Muscle of leg (tissue), 11 donors: ENCODE measurements around the gene RADIL. TPM values are rescaled to one million over a fixed set of nuclear protein-coding genes. Genes with fewer than 3 reads are reported as not detected.

ENCODE experiments used
- DNase-seq: peaks from one replicate; pipeline ENCODE4 v3.0.0; 2013
- H3K27ac ChIP-seq: one replicate; pipeline ENCODE4 v1.5.1; 2013; ENCODE audit warnings: mild to moderate bottlenecking, low read length, control low read depth
- H3K27me3 ChIP-seq: one replicate; pipeline ENCODE4 v1.6.1; 2013; ENCODE audit warnings: low read length; ENCODE audit not compliant: control insufficient read depth, insufficient read depth
- H3K36me3 ChIP-seq: one replicate; pipeline ENCODE4 v1.6.1; 2013; ENCODE audit warnings: low read length; ENCODE audit not compliant: control insufficient read depth, insufficient read depth
- H3K4me1 ChIP-seq: one replicate; pipeline ENCODE4 v1.6.1; 2013; ENCODE audit warnings: low read length; ENCODE audit not compliant: control insufficient read depth, insufficient read depth
- H3K4me3 ChIP-seq: one replicate; pipeline ENCODE4 v1.5.1; 2013; ENCODE audit warnings: low read length, control low read depth
- H3K9me3 ChIP-seq: replicated peaks from 2 replicates; pipeline ENCODE4 v1.6.1; 2013; ENCODE audit warnings: low read depth, low read length; ENCODE audit not compliant: control insufficient read depth
- WGBS: methylation state at CpG from one replicate; pipeline ENCODE4 v1.1.5; 2013; ENCODE audit warnings: missing lambda C conversion rate; ENCODE audit not compliant: insufficient coverage; 5-methylcytosine and 5-hydroxymethylcytosine counted together
- polyA plus RNA-seq, 8 donors: library from polyadenylated mRNA; unstranded; fragments of 120-200 nt; gene quantifications; one replicate each; pipeline versions ENCODE4 v1.2.1 to v1.2.3, GENCODE V29; 2013; ENCODE audit warnings: inconsistent platforms in 1 of 8, low replicate concordance in 1 of 8; ENCODE audit not compliant: insufficient read length in 8 of 8, insufficient read depth in 1 of 8
- total RNA-seq: library from RNA; stranded (reverse); fragments of 120-200 nt; gene quantifications from one replicate; pipeline ENCODE4 v1.2.4, GENCODE V29; 2013

Gene RADIL
- total and polyA plus RNA-seq, 9 donors, result 3.0 to 5.3 (median 3.6) TPM

DNA sequence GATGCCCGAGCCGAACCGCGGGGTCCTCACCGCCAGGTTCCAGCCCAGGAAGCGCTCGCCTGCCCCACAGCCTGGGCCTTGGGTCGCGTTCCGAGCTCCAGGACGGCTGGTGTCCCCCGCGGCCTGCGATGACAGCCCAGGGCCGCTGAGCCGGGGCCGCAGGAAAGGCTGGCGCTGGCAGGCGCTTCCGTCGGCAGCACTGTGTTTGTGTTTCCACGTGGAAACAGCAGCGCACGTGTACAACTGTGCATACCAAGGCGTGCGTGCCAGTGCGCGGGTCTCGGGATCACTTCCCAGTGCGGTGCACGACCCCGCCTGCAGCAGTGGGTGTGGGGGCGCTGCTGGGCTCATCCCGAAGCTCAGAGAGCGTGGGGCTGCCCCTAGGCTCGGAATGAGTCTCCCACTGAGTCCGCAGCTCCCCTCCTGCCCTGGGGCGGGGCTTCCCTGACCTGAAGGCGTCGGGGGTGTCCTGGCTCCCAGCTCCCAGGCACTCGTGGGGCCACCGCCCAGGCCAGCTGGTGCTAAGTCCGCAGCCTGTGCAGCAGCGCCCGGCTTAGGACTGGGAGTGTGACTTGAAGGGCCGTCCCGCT is 90.9 kb downstream of the RADIL start:
- Histone ChIP-seq H3K36me3 (peaks cover 40% of the 10 kb centered on the region), H3K4me3 (peak overlapping the region; percentile 40), H3K9me3 (no peaks in the 10 kb centered on the region), H3K27me3 (no peaks in the 10 kb centered on the region), H3K4me1 (peaks cover 10% of the 10 kb centered on the region), H3K27ac (peak overlapping the region; percentile 47)
- WGBS, result 14% methylated on average over 47 of the region's 47 CpGs
- peak; percentile 57 for DNase-seq

DNA sequence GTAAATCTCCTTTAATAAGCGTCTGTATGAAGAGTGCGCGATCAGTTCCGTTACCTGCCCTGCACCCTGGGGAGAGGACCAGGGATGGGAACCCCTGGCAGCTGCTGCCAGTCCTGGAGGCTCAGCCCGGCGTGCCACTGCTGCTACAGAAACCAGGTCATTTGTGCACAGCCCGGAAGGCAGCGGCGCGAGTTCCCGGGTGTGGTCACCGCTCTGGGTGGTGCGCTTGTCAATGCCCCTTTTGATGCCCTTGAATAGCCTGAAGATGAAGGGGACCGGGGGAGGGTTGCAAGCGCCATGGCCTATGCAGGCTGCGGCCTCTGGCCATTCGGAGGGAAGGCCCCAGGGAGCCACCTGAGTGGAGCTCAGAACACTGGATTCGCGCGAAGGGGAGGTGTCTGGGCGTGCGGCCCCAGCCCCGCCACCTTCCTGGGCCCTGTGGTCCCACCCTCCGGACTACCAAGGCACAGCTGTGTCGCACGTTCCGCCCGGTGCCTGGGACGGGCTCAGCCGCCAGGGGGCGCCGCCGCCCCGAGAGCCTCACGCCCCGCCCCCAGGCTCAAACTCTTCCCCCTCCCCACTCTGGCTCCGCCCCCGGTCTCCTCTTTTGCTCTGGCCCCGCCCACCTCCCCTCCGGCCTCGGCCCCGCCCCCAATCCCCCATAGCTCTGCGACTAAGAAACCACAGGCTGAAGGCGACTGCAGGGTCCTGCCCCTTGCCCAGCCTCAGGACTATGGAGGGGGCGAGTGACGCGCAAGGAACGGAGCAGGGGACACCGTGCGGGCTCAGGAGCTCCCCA is 91.6 kb downstream of the RADIL start:
- Histone ChIP-seq H3K27ac (peak overlapping the region; percentile 47), H3K9me3 (no peaks in the 10 kb centered on the region), H3K36me3 (peaks cover 47% of the 10 kb centered on the region), H3K27me3 (no peaks in the 10 kb centered on the region), H3K4me1 (peaks cover 10% of the 10 kb centered on the region), H3K4me3 (peak overlapping the region; percentile 40)
- WGBS, result 57% methylated on average over 32 of the region's 50 CpGs
- DNase-seq, result peak; percentile 85

DNA sequence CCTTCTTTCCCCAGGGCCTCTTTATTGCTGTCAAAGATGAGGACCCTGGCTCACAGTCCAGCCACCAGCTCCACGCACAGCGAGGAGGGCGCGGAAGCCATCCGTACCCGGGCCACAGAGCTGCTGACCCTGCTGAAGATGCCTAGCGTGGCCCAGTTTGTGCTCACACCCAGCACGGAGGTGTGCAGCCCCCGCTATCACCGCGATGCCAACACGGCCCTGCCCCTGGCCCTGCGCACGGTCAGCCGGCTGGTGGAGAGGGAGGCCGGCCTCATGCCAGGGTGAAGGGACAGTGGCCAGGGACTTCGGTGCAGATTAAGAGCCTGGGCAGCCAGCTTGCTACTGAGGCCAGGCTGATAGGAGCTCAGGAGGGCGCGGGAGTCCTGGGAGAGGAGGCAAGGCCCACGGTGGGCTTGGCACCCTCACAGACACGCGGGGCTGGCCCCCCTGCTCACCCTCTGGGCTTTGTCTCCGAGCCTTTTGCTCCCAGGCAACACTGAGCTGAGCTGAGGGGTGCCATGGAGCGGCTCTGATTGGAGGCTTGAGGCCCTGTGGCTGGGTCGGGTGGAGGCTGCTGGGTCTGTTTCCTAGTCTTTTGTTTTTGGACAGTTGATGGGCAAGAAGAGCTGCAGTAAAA is 92.3 kb downstream of the RADIL start:
- H3K27me3 ChIP-seq, result no peaks in the 10 kb centered on the region
- 90% methylated on average over 25 of the region's 25 CpGs for WGBS
- no peaks in the 10 kb centered on the region for H3K9me3 ChIP-seq
- DNase-seq, result no peak
- H3K4me1 ChIP-seq, result peaks cover 10% of the 10 kb centered on the region
- no peak overlapping the region for H3K27ac ChIP-seq
- no peak overlapping the region for H3K4me3 ChIP-seq
- peaks cover 52% of the 10 kb centered on the region for H3K36me3 ChIP-seq

DNA sequence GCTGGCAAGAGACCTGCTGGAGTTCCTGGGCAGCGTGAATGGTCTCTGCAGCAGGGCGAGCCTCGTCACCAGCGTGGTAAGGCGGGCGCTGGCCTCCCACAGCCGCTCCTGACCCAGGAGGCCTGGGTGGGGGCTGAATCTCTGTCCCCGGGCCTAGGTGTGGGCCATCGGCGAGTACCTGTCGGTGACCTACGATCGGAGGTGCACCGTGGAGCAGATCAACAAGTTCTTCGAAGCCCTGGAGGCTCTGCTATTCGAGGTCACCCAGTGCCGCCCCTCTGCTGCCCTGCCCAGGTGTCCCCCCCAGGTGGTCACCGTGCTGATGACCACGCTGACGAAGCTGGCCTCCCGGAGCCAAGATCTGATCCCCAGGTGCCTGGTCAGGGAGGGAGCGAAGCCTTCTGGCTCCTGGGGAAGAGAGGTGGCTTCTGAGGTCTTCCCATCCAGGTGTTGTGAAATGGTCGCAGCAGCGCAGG is 93.0 kb downstream of the RADIL start:
- Histone ChIP-seq H3K4me3 (no peak overlapping the region), H3K9me3 (no peaks in the 10 kb centered on the region), H3K36me3 (peaks cover 59% of the 10 kb centered on the region), H3K4me1 (peaks cover 10% of the 10 kb centered on the region), H3K27me3 (no peaks in the 10 kb centered on the region), H3K27ac (no peak overlapping the region)
- WGBS, result 92% methylated on average over 22 of the region's 24 CpGs
- no peak for DNase-seq

DNA sequence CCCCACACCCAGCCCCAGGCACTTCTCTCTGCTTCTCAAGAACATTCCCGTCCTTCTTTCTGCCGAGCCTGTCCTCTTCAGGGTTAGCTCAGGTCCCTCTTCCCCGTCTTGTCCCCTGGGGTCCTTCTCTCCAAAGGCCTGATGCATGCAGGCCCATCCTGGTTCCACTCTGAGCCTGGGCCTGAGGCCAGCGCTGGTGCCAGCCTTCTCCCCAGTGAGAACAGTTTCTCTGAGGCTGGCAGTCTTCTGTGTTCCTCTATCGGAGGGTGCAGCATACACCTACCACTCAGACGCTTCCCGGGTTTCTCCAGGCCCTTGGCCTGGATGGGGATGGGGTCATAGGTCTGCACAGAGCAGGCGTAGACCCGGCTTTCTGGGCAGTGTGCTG is 93.4 kb downstream of the RADIL start:
- Histone ChIP-seq H3K4me1 (peaks cover 10% of the 10 kb centered on the region), H3K9me3 (no peaks in the 10 kb centered on the region), H3K4me3 (no peak overlapping the region), H3K36me3 (peaks cover 63% of the 10 kb centered on the region), H3K27ac (no peak overlapping the region), H3K27me3 (no peaks in the 10 kb centered on the region)
- no peak for DNase-seq
- 65% methylated on average over 6 of the region's 9 CpGs for WGBS

DNA sequence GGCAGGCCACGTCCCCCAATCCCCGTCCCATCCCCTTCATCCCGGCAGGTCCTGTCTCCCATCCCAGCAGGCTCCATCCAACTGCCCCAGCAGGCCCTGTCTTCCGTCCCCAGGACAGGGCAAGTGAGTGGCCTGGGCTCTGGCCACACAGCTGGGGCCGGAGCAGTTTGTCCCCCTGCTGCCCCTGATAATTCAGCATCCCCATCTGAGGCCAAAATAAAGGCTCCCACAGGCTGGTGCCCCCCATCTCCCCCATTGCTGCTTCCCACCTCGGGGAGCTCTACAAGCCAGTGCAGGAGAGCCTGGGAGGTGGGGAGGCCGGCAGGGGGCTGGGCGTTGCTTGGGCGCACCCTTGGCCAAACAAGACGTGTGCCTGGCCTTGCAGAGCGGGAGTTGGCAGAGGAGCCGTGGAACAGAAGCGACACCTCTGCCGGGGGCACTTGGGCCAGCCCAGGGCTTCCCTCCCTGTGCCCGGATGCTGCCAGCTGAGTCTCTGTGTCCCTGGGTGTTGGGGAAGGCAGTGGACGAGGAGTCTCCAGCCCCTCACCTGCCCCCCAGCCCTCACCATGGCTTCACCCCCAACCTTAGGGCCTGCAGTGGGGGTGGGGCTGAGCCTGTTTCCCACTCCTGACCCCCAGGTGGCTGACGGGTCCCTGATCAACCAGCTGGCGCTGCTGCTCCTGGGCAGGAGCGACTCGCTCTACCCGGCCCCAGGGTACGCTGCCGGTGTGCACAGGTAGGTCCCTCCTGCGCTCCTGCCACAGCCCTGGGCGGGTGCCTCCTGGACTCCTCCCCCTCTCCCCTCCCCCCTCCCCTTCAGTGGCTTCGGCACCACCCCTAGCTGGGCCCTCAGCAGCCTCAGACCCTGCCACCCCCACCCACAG is 94.1 kb downstream of the RADIL start:
- 84% methylated on average over 19 of the region's 26 CpGs for WGBS
- Histone ChIP-seq H3K4me1 (peaks cover 10% of the 10 kb centered on the region), H3K4me3 (no peak overlapping the region), H3K27me3 (no peaks in the 10 kb centered on the region), H3K9me3 (no peaks in the 10 kb centered on the region), H3K27ac (no peak overlapping the region), H3K36me3 (peaks cover 65% of the 10 kb centered on the region)
- no peak for DNase-seq

DNA sequence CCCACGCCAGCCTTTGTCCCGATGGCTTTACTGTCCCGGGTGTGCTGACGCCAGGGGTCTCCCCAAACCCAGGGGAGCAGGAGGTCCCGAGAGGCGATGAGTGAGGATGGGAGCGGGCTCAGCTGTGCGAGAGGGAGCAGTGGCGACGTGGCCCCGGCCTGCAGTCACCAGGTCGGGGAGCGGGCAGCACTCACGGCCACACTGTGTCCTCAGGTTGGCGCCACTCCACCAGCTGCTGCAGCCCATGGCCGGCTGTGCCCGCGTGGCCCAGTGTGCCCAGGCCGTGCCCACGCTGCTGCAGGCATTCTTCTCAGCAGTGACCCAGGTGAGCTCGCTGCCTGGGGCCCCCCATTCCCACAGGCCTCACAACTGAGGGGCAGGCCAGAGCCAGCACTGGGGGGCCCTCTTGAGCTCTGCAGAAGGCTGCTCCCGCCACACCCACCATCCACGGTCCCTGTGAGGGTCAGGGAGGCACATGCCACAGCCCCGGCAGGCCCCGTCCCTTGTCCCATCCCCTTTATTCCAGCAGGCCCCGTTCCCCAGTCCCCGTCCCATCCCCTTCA is 94.8 kb downstream of the RADIL start:
- no peaks in the 10 kb centered on the region for H3K27me3 ChIP-seq
- H3K27ac ChIP-seq, result no peak overlapping the region
- WGBS, result 92% methylated on average over 27 of the region's 27 CpGs
- H3K4me1 ChIP-seq, result peaks cover 10% of the 10 kb centered on the region
- H3K9me3 ChIP-seq, result no peaks in the 10 kb centered on the region
- DNase-seq, result no peak
- H3K4me3 ChIP-seq, result no peak overlapping the region
- peaks cover 72% of the 10 kb centered on the region for H3K36me3 ChIP-seq

DNA sequence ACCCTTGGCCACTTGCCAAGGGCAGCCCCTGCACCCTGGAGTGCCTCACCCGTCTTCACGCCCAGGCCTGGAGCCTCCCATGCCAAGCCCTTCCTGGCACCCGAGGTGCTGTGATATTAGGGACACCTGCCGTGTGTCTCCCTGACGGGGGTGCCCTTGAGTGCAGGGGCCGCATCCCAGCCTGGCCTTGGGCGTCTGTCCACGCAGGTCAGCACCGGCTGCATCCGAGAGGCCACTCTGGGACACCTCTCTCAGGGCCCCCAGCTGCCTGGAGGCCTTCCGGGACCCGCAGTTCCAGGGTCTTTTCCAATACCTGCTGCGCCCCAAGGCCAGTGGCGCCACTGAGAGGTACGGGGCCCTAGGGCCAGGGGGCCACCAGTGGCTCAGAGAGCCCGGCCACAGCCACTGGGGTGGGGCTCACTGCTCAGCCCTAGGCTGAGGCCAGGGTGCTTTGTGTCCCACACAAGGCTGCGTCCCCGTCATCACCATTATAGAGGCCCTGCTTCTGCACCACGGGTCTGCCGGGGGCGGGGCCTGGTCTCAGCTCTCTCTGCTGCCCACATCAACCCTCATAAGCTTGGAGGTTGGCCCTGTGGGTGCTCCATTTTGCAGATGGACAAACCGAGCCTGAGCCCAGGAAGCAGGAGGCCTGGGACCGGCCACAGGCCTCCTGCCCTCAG is 95.4 kb downstream of the RADIL start:
- Histone ChIP-seq H3K4me3 (no peak overlapping the region), H3K36me3 (peaks cover 78% of the 10 kb centered on the region), H3K27ac (no peak overlapping the region), H3K9me3 (no peaks in the 10 kb centered on the region), H3K4me1 (peaks cover 8% of the 10 kb centered on the region), H3K27me3 (no peaks in the 10 kb centered on the region)
- 87% methylated on average over 23 of the region's 23 CpGs for WGBS
- DNase-seq, result no peak

DNA sequence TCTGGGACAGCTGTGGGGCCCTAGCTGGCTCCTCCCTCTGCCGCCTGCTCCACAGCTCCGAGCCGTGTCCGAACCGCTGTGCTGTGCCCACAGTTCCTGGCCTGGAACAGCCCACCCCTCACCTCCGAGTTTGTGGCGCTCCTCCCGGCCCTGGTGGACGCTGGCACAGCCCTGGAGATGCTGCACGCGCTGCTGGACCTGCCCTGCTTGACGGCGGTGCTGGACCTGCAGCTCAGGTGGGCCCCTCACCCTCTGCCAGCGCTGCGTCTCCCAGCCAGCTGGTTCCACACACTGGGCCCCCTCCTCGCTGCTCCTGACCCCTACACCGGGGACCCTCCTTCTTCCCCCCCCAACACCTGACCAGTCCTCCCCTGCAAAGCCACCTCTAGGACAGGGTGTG is 96.0 kb downstream of the RADIL start:
- Histone ChIP-seq H3K27me3 (no peaks in the 10 kb centered on the region), H3K36me3 (peaks cover 84% of the 10 kb centered on the region), H3K4me1 (peaks cover 2% of the 10 kb centered on the region), H3K4me3 (no peak overlapping the region), H3K9me3 (no peaks in the 10 kb centered on the region), H3K27ac (no peak overlapping the region)
- WGBS, result 90% methylated on average over 17 of the region's 17 CpGs
- DNase-seq, result no peak
